NAMALWA (cell line): ENCODE results near the gene WNT4.

ENCODE experiments used
- DNase-seq: peaks from one replicate; pipeline ENCODE4 v3.0.0-alpha.2; 2015; ENCODE audit warnings: low spot score

The WNT4 gene

DNA sequence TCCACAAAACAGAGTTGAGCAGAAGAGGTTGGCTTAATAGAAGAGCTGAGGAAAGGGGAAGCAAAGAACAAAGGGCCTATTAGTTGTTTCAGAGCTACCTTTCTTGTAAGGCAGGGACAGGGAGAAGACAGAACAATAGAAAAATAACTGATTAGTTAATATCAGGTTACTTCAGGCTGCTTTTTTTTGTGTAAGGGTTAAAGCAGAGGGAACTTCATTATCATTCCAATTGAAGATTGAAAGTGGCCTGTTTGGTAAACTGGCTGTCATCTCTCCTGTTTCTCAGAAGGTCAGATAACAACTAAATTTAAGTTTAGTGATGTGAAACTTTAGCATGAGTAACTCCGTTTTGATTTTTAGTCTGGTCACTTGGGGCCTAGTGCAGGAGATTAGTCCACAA is 68.1 kb downstream of the WNT4 start:
- peak; percentile 28 for DNase-seq

DNA sequence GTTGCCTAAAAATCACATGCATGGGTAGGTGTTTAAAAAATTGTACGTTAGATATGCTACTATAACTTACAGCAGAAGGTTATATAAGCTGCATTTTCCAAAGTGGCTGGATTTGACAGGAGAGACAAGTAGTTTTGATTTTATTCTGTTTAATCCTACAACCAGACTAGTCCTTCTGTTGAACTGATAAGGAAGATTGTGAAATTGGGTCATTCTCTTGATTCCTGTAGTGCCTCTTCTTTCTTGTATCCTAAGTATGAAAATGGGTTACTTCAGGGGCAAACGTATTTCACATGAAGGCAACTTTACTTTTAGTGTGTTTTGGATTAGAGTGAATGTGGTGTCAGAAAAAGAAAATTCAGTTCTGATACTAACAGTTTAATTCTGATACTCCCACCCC is 71.4 kb downstream of the WNT4 start:
- no peak for DNase-seq
